Testis (tissue), 3 donors: Measurements from ENCODE around the gene ATP11C. TPM values are rescaled to one million over a fixed set of nuclear protein-coding genes. Genes with fewer than 3 reads are reported as not detected.
"Not testable (repeated sequence)": the region's sequence is repeated elsewhere in the genome, so short reads cannot be mapped to it uniquely, and the experiment has no call there.

Source experiments
- DNase-seq: peaks from one replicate; pipeline ENCODE4 v3.0.0-alpha.2; 2019
- H3K27ac ChIP-seq, 2 donors: fragments of 200-600 bp; sonication (generic); one replicate each; pipeline ENCODE4 v1.5.1; 2019
- H3K27me3 ChIP-seq: fragments of 200-600 bp; sonication (generic); one replicate; pipeline ENCODE4 v1.5.1; 2019
- H3K36me3 ChIP-seq: fragments of 200-600 bp; sonication (generic); one replicate; pipeline ENCODE4 v1.5.1; 2017; ENCODE audit warnings: low read depth; ENCODE audit errors: missing control alignments
- H3K4me1 ChIP-seq: fragments of 200-600 bp; sonication (generic); one replicate; pipeline ENCODE4 v1.5.1; 2019
- H3K4me3 ChIP-seq, 2 donors: fragments of 200-600 bp; sonication (generic); one replicate each; pipeline ENCODE4 v1.5.1; 2017 to 2019
- H3K9me3 ChIP-seq: fragments of 200-600 bp; sonication (generic); one replicate; pipeline ENCODE4 v1.5.1; 2017
- CTCF ChIP-seq, 3 experiments: fragments of 450-650 bp in 2 of 3; fragments of 200-600 bp in 1 of 3; sonication (generic) in 1 of 3; IDR thresholded peaks; one replicate each; pipeline ENCODE4 v1.5.1; 2016 to 2019; ENCODE audit warnings: antibody characterized with exemption in 3 of 3, mild to moderate bottlenecking in 2 of 3, moderate library complexity in 1 of 3
- POLR2A ChIP-seq: fragments of 450-650 bp; IDR thresholded peaks from one replicate; pipeline ENCODE4 v1.6.1; 2017; ENCODE audit warnings: antibody characterized with exemption, mild to moderate bottlenecking, moderate library complexity
- WGBS, 2 donors: methylation state at CpG; one replicate each; pipeline ENCODE4 v1.1.5; 2018; 5-methylcytosine and 5-hydroxymethylcytosine counted together
- intact Hi-C: fragments of 100-400 bp; cut with DNase I; formaldehyde crosslinking; loops from one replicate; pipeline ENCODE4 v1.15.1; 2023; ENCODE audit warnings: low total_unique reads
- microRNA counts, 2 donors: library from miRNA; unstranded; fragments of <30 nt; microRNA quantifications; one replicate each; lab custom pipeline; 2016
- microRNA-seq, 2 donors: library from miRNA; unstranded; fragments of <30 nt; microRNA quantifications; one replicate each; pipeline ENCODE4, GENCODE V29; 2016; ENCODE audit warnings: borderline number of aligned reads in 2 of 2, borderline replicate concordance in 1 of 2
- polyA plus RNA-seq: library from polyadenylated mRNA; stranded (reverse); fragments of 350-450 nt; fragmentation: Illumina TruSeq; extraction: RNeasy Lipid Tissue Mini Kit (QIAGEN cat#74804); gene quantifications from one replicate; pipeline ENCODE4 v1.2.3, GENCODE V29; 2014; ENCODE audit warnings: low read depth, low replicate concordance; ENCODE audit not compliant: insufficient read depth
- small RNA-seq, 2 donors: library from RNA; depleted of rRNA; stranded (forward); fragments of <200 nt; gene quantifications; one replicate each; pipeline ENCODE3, GENCODE V24; 2016
- total RNA-seq, 2 donors: library from RNA; depleted of rRNA; stranded (reverse); fragments of >200 nt; gene quantifications; one replicate each; pipeline ENCODE4 v1.2.3, GENCODE V29; 2016

ATP11C gene
- total and polyA plus RNA-seq, 3 donors from 2014 or later: 15.9 to 36.6 (median 33.8) TPM

- Histone ChIP-seq H3K27ac (no peak overlapping the region), H3K36me3 (no peaks in the 10 kb centered on the region), H3K4me3 (peak overlapping the region in 1 of 2 donors; percentile 59), H3K4me1 (no peaks in the 10 kb centered on the region), H3K9me3 (no peaks in the 10 kb centered on the region), H3K27me3 (no peaks in the 10 kb centered on the region)
- DNase-seq: peak; percentile 26
- WGBS, 2 donors: 2 to 3% methylated on average over 11 to 17 of the region's 23 CpGs
- intact Hi-C loops: no loop called here
- TF ChIP-seq POLR2A (no peak), CTCF (IDR thresholded peaks at IDR 0.05) (no peak)
These were observed 241.4 kb downstream of the ATP11C start for GRCh38 chrX:139691493-139691842.

GRCh38 chrX:139685175-139685574 is 247.7 kb downstream of the ATP11C start:
- intact Hi-C loops: not testable (repeated sequence)

GRCh38 chrX:139680356-139680755 is 252.5 kb downstream of the ATP11C start:
- Histone ChIP-seq H3K36me3 (no peaks in the 10 kb centered on the region), H3K4me1 (no peaks in the 10 kb centered on the region), H3K9me3 (no peaks in the 10 kb centered on the region), H3K4me3 (no peak overlapping the region), H3K27ac (no peak overlapping the region), H3K27me3 (no peaks in the 10 kb centered on the region)
- intact Hi-C loops: no loop called here
- 73 to 80% methylated on average over 3 of the region's 3 CpGs for WGBS, 2 donors
- DNase-seq: no peak
- TF ChIP-seq POLR2A (no peak), CTCF (IDR thresholded peaks at IDR 0.05) (no peak)

More at GRCh38 chrX:139685175-139685574, 247.7 kb downstream of the ATP11C start:
- H3K4me3 ChIP-seq, H3K4me1 ChIP-seq, H3K9me3 ChIP-seq, H3K27ac ChIP-seq, H3K36me3 ChIP-seq, DNase-seq, H3K27me3 ChIP-seq: not testable (repeated sequence)
- 97 to 100% methylated on average over 3 to 7 of the region's 7 CpGs for WGBS, 2 donors

MicroRNAs encoded within 50 kb of the gene (microRNA counts, 767-probe panel; counts per million panel counts)
- 0 to 152 counts per million in 2 donors for microRNA hsa-miR-505-3p (lab: Ali Mortazavi, UCI)

Small RNAs within 50 kb of the gene (microRNA-seq; reads per million reads assigned to microRNA genes)
- gene MIR505: 123 to 135 reads per million in 2 donors

Small RNAs within 50 kb of the gene (small RNA-seq; reads per million reads assigned to genes)
- gene MIR505: 0.09 to 0.46 reads per million in 2 donors
- 0 reads per million in 2 donors for gene RF00425
- 0 reads per million in 2 donors for gene RF01210
- gene RNU6ATAC23P: 0 reads per million in 2 donors

Other genes with a start within 250 kb of the ATP11C start
- 10 to 100 TPM; 55.2 to 55.5 TPM for gene MCF2, start 224.9 kb downstream of the ATP11C start, total RNA-seq
- 19.6 TPM for gene MCF2, start 224.9 kb downstream of the ATP11C start, polyA plus RNA-seq
- 1 to 10 TPM; 3.6 to 5.7 TPM for gene CXorf66, start 32.5 kb upstream of the ATP11C start, total RNA-seq
- gene CXorf66, start 32.5 kb upstream of the ATP11C start, polyA plus RNA-seq: 18.0 TPM